OCI-M1 (cell line): ENCODE data around the gene SLC35F4.
"Not testable (repeated sequence)": the region's sequence is repeated elsewhere in the genome, so short reads cannot be mapped to it uniquely, and the experiment has no call there.

Experiments
- DNase-seq: peaks from one replicate; lab custom pipeline; 2025; lab: John Stamatoyannopoulos, UW

Gene SLC35F4

GRCh38 chr14:57796556-57796955 lies 69.3 kb downstream of the SLC35F4 start:
- no peak for DNase-seq

- no peak for DNase-seq
Measured at GRCh38 chr14:57785058-57785457, 80.8 kb downstream of the SLC35F4 start.

- no peak for DNase-seq
Measured at GRCh38 chr14:57771801-57772200, 94.1 kb downstream of the SLC35F4 start.

- DNase-seq: no peak
Measured at GRCh38 chr14:57769863-57770523, 95.9 kb downstream of the SLC35F4 start.

GRCh38 chr14:57761800-57762199 lies 104.1 kb downstream of the SLC35F4 start:
- DNase-seq: no peak

- no peak for DNase-seq
Measured at GRCh38 chr14:57760896-57761295, 105.0 kb downstream of the SLC35F4 start.

- DNase-seq: no peak
Measured at GRCh38 chr14:57755018-57755521, 110.8 kb downstream of the SLC35F4 start.

GRCh38 chr14:57754527-57754926 lies 111.4 kb downstream of the SLC35F4 start:
- DNase-seq: no peak

GRCh38 chr14:57753821-57754220 lies 112.1 kb downstream of the SLC35F4 start:
- no peak for DNase-seq

GRCh38 chr14:57752142-57752695 lies 113.7 kb downstream of the SLC35F4 start:
- DNase-seq: not testable (repeated sequence)

GRCh38 chr14:57751400-57751799 lies 114.5 kb downstream of the SLC35F4 start:
- DNase-seq: no peak

GRCh38 chr14:57749267-57749666 lies 116.6 kb downstream of the SLC35F4 start:
- DNase-seq: no peak

- DNase-seq: no peak
Measured at GRCh38 chr14:57748279-57748678, 117.6 kb downstream of the SLC35F4 start.

- DNase-seq: no peak
Measured at GRCh38 chr14:57747036-57747435, 118.9 kb downstream of the SLC35F4 start.

GRCh38 chr14:57746563-57746962 lies 119.3 kb downstream of the SLC35F4 start:
- DNase-seq: no peak

GRCh38 chr14:57739516-57739915 lies 126.4 kb downstream of the SLC35F4 start:
- DNase-seq: no peak

GRCh38 chr14:57737598-57737997 lies 128.3 kb downstream of the SLC35F4 start:
- DNase-seq: no peak

- DNase-seq: no peak
Measured at GRCh38 chr14:57736391-57736790, 129.5 kb downstream of the SLC35F4 start.

GRCh38 chr14:57735276-57735675 lies 130.6 kb downstream of the SLC35F4 start:
- DNase-seq: no peak

GRCh38 chr14:57732463-57733285 lies 133.2 kb downstream of the SLC35F4 start:
- DNase-seq: no peak

GRCh38 chr14:57729208-57730187 lies 136.4 kb downstream of the SLC35F4 start:
- DNase-seq: no peak
